Hematopoietic multipotent progenitor cell (in vitro differentiated cells): ENCODE measurements around the gene NUCB1. TPM values are rescaled to one million over a fixed set of nuclear protein-coding genes. Genes with fewer than 3 reads are reported as not detected.

Experiments
- DNase-seq, 3 donors: peaks; one replicate each; pipeline ENCODE4 v3.0.0-alpha.2; 2011 to 2015; ENCODE audit warnings: low read depth in 2 of 3, low spot score in 2 of 3
- small RNA-seq: library from RNA; depleted of rRNA; stranded (forward); fragments of <200 nt; gene quantifications from one replicate; pipeline ENCODE3, GENCODE V24; 2012
- total RNA-seq: library from RNA; depleted of rRNA; stranded (reverse); fragments of >200 nt; gene quantifications from one replicate; pipeline ENCODE4 v1.2.3, GENCODE V29; 2012

Gene NUCB1
- total RNA-seq, 1 donor = 235 TPM

DNA sequence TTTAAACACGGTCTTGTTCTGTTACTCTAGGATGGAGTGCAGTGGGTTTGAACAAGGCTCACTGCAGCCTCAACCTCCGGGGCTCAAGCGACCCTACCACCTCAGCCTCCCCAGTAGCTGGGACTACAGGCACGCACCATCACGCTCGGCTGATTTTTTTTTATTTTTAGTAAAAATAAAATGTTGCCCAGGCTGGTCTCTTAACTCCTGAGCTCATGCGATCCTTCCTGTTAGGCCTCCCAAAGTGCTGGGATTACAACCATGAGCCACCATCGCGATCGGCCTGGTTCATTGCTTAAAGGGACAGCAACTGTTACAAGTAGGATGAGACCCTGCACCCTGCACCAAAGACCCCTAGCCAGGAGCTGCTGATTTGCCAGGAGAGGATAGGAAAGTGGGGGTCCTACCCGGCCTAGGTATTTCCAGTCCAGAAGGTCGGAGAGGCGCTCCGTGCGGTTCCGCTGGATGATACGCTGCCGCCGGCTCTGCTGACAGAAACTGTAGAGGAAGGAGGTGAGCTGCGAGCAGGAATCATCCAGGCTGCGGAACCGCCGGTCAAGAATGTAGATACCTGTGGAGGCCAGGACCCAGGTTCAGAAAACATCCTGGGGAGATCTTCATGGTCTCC lies 70.1 kb downstream of the NUCB1 start:
- DNase-seq = no peak

DNA sequence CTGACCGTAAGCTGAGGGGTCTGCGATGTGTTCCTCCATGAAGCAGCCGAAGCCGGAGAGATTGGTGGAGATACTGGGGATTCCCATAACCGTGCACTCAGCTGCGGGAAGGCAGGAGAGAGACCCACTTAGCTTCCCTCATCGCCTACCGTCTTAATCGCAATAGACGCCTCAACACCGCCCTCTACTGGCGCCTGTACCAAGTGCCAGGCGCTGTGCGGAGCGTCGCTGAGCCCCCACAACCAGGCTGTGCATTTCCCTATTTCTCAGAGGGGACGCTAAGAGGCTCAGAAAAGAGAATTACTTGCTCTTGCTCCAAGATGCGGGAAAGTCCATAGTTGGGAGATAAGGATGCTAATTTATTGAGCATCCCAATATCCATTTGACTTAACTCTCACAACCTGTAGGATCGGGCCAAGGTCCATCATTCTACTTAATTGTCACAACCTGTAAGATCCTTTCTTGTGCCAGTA lies 70.8 kb downstream of the NUCB1 start:
- DNase-seq = peak; percentile 77 to 93 (median 89)

Small RNA genes lying within 50 kb of the gene (small RNA-seq; reads per million reads assigned to genes)
- gene AC026803.1 = not detected

Other genes starting within 250 kb of the NUCB1 start
- 1.6 TPM for gene NTN5, start 227.3 kb upstream of the NUCB1 start, total RNA-seq
- gene FUT2, start 204.3 kb upstream of the NUCB1 start, total RNA-seq = under 0.01 TPM
- 1.1 TPM for gene MAMSTR, start 180.6 kb upstream of the NUCB1 start, total RNA-seq
- gene RASIP1, start 159.7 kb upstream of the NUCB1 start, total RNA-seq = 0.54 TPM
- gene IZUMO1, start 153.4 kb upstream of the NUCB1 start, total RNA-seq = under 0.01 TPM
- gene FUT1, start 147.7 kb upstream of the NUCB1 start, total RNA-seq = 1.6 TPM
- not detected for gene FGF21, start 144.8 kb upstream of the NUCB1 start, total RNA-seq
- 41.7 TPM for gene BCAT2, start 89.3 kb upstream of the NUCB1 start, total RNA-seq
- gene HSD17B14, start 63.8 kb upstream of the NUCB1 start, total RNA-seq = 2.4 TPM
- gene PLEKHA4, start 31.7 kb upstream of the NUCB1 start, total RNA-seq = 10.8 TPM
- 156 TPM for gene PPP1R15A, start 27.9 kb upstream of the NUCB1 start, total RNA-seq
- under 0.01 TPM for gene TULP2, start 1.6 kb upstream of the NUCB1 start, total RNA-seq
- under 0.01 TPM for gene DHDH, start 33.4 kb downstream of the NUCB1 start, total RNA-seq
- gene BAX, start 54.6 kb downstream of the NUCB1 start, total RNA-seq = 38.0 TPM
- 1,014 TPM for gene FTL, start 65.0 kb downstream of the NUCB1 start, total RNA-seq
- gene GYS1, start 93.0 kb downstream of the NUCB1 start, total RNA-seq = 42.8 TPM
- 318 TPM for gene RUVBL2, start 93.6 kb downstream of the NUCB1 start, total RNA-seq
- gene LHB, start 116.8 kb downstream of the NUCB1 start, total RNA-seq = not detected
- gene CGB3, start 124.0 kb downstream of the NUCB1 start, total RNA-seq = not detected
- not detected for gene CGB2, start 131.6 kb downstream of the NUCB1 start, total RNA-seq
- not detected for gene CGB1, start 136.6 kb downstream of the NUCB1 start, total RNA-seq
- not detected for gene CGB5, start 143.5 kb downstream of the NUCB1 start, total RNA-seq
- gene CGB8, start 148.8 kb downstream of the NUCB1 start, total RNA-seq = not detected
- not detected for gene CGB7, start 157.4 kb downstream of the NUCB1 start, total RNA-seq
- gene NTF4, start 164.5 kb downstream of the NUCB1 start, total RNA-seq = not detected
- gene KCNA7, start 172.4 kb downstream of the NUCB1 start, total RNA-seq = not detected
- 243 TPM for gene SNRNP70, start 185.1 kb downstream of the NUCB1 start, total RNA-seq
- gene LIN7B, start 214.1 kb downstream of the NUCB1 start, total RNA-seq = 2.7 TPM
- gene C19orf73, start 218.8 kb downstream of the NUCB1 start, total RNA-seq = 7.0 TPM
- 3.5 TPM for gene PPFIA3, start 219.2 kb downstream of the NUCB1 start, total RNA-seq